ENCODE measurements around the gene SMG5.

The SMG5 gene

DNA sequence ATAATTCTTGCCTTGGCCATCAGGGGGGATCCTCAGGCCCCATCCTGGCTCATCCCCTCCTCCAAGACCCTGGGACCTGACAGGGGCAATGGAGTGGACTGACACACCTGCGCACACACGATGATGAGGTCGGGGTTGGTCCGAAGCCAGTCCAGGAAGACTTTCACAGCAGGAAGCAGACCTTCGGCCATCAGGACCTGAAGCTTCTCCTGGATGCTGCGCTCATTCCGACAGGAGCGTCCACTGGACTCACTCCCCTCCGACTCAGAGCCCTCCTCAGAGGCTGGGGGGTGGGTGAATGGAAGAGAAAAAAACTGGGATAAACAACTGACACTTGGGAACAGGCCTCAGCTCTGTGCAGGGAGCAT, 19.4 kb downstream of the SMG5 start:
- no peak for TF ChIP-seq GATA2 (IDR thresholded peaks at IDR 0.05; ENCODE audit: low read depth, low read length)
- TF ChIP-seq GATA3 (IDR thresholded peaks at IDR 0.05; ENCODE audit: low read depth, low read length): no peak

DNA sequence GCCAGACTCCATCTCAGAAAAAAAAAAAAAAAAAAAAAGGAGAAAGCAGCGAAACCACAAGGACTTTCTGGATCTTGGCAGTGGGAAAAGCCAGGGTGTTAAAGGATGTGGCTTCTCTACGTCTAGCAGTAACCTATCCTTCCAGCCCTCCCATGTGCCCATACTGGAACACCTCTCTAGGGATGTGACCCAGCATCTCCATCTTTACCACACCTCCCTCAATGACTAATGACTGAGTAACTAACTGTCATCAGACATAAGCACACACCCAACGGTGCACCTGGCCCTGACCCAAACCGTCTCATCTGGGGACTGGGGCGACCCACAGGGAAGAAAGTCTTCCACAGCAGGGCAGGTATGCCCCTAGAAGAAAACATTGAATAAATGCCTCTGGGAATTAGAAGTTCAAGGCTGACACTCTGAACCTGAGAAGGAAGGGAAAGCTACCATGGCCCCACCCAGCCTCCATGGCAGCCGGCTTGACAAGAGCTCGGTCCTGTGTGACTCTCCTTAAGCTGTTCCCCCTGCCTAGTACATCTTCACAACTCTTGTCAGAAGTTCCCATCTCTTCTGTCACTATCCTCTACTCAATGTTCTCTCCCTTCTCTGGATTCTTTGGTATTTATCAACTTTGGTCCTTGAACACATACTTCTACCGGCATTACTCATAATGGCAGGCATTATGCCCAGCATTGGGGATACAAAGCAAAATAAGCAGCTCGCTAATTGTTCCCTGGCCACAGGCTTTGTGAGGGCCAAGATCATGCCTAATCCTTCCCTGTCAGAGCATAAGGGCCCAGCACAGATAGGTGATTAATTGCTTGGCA, 20.0 kb downstream of the SMG5 start:
- TF ChIP-seq GATA2 (IDR thresholded peaks at IDR 0.05; ENCODE audit: low read depth, low read length) (no peak), GATA3 (IDR thresholded peaks at IDR 0.05; ENCODE audit: low read depth, low read length) (no peak)

DNA sequence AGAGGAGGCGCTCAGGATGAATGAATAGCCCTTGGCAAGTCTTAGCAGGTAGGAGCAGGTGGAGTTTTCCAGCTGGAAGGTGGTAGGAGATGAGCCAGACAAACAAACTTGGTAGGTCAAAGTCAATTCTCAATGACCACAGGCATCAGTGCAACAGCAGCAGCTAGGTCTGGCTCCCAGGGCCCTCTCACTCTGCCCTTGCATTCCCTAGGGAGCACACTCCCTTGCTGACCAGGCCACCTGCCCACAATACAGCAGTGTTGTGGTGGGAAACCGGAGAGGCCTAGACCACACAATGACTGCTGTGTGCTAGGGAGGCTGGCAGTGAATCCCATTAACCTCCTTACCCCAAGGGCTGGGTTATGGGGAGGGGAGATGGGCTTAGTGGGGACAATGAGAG, 21.7 kb downstream of the SMG5 start:
- TF ChIP-seq GATA3 (IDR thresholded peaks at IDR 0.05; ENCODE audit: low read depth, low read length) (no peak), GATA2 (IDR thresholded peaks at IDR 0.05; ENCODE audit: low read depth, low read length) (no peak)

DNA sequence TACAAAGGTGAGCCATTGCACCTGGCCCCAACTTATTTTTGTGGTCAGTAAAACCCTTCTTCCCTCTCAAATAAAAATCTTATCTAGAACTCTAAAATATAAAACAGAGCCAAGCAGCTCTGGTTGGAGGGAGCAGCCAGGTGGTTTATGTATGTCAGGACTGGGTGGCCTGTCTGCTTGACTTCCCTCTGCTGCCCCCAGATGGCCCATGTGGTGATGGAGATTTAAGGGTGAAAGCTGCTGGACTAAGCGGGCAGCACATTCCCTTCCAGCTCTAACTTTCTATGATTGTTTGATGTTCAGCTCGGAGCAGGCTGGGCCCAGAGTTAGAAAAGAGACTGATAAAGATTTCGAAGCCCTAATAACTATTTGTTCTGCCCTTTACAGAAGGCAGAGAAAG, 22.8 kb downstream of the SMG5 start:
- TF ChIP-seq GATA3 (IDR thresholded peaks at IDR 0.05; ENCODE audit: low read depth, low read length) (no peak), GATA2 (IDR thresholded peaks at IDR 0.05; ENCODE audit: low read depth, low read length) (no peak)

DNA sequence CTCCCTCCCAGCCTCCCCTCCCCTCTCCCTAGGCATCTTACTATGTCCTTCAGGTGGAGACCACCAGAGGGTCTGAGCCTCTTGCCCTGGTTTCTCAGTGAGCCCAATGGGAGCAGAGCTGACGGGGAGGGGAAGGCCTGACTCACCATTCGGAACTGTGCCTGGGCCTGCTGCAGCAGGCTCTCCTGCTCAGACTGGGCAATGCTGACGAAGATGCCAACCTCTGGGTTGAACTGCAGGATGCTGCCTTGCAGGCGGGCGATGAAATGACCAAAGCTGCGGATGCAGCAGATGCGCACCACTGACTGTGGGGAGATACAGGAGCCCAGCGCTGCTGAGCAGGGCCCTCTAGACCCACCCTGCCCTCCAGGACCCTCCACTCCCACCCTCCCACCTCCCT, 23.8 kb downstream of the SMG5 start:
- TF ChIP-seq GATA3 (IDR thresholded peaks at IDR 0.05; ENCODE audit: low read depth, low read length): no peak
- TF ChIP-seq GATA2 (IDR thresholded peaks at IDR 0.05; ENCODE audit: low read depth, low read length): no peak

DNA sequence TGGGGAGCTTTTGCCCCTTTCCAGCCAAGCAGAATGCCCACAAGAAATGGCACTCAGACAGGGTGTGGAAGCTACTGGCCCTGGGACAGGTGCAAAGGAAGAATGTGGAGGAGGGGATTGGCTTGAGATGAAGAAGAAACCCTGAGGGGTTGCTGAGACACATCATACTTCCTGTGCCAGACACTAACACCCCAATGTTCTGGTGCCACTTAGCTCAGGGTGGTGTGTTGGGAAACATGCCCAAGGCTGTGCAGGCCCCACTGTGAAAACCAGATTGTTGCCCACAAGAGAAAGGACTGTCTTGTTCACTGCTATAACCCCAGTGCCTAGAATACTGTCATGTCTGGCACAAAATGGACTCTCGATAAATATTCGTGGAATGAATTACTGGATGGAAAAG, 24.9 kb downstream of the SMG5 start:
- no peak for TF ChIP-seq GATA3 (IDR thresholded peaks at IDR 0.05; ENCODE audit: low read depth, low read length)

DNA sequence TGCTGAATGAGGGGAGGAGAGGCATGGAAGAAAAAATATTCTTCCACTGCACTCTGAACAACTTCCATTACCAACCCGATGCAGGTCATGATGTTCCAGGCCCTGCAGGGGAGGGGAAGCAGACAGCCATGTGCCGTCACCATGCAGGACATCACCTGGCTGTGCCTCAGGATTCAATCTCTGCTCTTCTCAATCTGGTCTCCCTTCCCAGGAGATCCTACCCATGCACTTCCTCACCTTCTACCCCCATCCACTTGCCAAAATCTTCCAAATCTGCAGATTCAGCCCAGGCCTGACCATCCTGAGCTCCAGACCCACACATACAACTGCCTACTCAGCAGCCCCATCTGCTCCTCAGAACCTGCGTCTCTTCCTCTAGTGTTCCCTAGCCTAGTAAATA, 29.0 kb downstream of the SMG5 start:
- no peak for TF ChIP-seq GATA2 (IDR thresholded peaks at IDR 0.05; ENCODE audit: low read depth, low read length)
- no peak for TF ChIP-seq GATA3 (IDR thresholded peaks at IDR 0.05; ENCODE audit: low read depth, low read length)

DNA sequence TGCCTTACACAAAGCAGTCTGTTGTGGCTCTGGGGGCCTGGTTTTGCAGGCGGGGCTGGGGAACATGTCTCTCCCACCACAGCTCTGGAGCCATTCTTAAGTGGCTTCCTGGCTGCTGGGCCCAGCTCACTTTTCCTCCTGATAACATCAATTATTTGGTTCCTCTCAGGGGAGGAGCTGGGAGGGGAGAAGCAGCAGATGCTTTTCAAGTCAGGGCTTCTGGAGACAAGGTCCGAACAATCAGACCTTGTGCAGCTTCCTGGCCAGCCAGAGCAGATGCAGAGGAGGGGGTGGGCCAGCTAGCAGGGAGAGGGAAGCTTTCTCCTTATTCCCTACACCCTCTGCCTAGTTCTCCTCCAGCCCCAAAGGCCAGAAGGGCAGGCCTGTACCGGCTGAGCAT, 31.1 kb downstream of the SMG5 start:
- peak; percentile 94 for TF ChIP-seq GATA2 (IDR thresholded peaks at IDR 0.05; ENCODE audit: low read depth, low read length)
- TF ChIP-seq GATA3 (IDR thresholded peaks at IDR 0.05; ENCODE audit: low read depth, low read length): no peak

DNA sequence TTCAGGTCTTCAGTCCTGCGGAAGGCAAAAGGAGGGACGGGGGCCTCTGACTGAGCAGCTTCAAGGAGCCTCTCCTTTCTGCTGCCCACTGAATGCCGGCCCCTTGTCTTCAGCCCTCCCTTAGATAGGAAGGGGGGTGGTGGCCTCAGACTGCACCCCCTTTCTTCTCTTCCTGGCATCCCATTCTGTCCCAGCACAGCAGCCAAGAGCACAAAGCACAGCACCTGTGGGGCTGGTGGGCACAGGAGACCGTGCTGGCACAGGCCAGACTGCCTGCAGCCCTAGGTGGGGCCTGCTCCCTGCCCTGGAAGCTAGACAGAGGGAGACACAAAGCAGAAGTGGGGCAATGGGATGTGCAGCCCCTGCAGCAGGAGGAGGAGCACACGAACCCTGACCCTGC, 33.0 kb downstream of the SMG5 start:
- TF ChIP-seq GATA2 (IDR thresholded peaks at IDR 0.05; ENCODE audit: low read depth, low read length) (no peak), GATA3 (IDR thresholded peaks at IDR 0.05; ENCODE audit: low read depth, low read length) (no peak)

DNA sequence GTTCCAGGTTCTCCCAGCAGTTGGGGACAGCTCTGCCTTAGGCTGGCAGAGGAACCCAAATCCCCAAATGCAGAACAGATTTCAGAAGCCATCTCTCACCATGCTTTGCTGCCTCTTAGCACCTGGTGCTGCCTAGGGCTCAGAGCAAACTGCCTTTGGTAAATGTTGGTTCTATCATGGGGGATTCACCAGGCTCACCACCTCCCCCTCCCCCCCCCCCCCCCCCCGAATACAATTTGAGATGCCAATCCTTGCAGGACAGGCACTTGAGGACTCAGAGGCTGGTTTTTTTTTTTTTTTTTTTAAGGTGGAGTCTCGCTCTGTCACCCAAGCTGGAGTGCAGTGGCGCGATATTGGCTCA, 34.3 kb downstream of the SMG5 start:
- no peak for TF ChIP-seq GATA2 (IDR thresholded peaks at IDR 0.05; ENCODE audit: low read depth, low read length)

DNA sequence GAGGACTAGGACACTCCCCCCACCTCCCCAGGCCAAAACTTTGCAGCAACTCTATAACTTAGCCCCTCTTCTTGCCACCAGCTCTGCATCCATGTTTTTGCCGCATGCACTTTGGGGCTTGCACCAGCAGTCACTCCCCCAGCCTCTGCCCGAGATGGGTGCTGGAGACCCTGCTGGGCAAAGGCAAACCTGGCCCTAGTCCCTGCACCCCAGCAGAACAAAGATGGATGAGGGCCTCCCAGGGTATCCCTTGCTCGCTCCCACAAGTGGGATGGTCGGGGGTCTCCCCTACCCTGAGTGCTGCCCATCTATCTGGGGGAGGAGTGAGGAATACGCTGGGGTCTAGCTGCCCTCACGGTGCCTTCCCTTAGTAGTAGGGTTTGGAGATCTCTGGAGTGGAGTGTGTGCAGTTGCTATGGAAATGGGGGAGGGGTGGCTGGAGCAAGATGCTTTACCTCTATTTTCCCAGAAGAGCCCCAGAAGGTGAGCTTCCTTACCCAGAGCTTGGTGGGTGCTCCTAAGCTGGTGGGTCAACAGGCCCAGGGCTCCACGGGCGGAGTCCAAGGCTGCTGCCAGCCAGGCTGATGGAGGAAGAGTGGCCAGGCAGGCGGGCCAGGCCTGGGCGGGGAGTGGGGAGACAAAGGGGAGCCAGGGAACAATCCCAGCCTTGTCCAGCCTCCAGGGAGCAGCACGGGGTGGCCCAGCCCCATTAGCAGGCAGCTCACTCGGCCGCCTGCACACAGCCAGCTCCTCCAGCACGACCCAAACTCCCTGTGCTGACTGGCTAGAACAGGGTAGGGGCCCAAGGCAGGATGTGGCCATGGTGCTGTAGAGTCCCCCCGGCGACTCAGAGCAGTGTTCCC, 34.9 kb downstream of the SMG5 start, which contains the start of gene PAQR6:
TSS of gene PAQR6 (minus strand) at position 597 of the 863 bp plus-strand sequence. CDS start 1,325 bp downstream, outside the sequence.
- TF ChIP-seq GATA3 (IDR thresholded peaks at IDR 0.05; ENCODE audit: low read depth, low read length) (no peak), GATA2 (IDR thresholded peaks at IDR 0.05; ENCODE audit: low read depth, low read length) (no peak)

DNA sequence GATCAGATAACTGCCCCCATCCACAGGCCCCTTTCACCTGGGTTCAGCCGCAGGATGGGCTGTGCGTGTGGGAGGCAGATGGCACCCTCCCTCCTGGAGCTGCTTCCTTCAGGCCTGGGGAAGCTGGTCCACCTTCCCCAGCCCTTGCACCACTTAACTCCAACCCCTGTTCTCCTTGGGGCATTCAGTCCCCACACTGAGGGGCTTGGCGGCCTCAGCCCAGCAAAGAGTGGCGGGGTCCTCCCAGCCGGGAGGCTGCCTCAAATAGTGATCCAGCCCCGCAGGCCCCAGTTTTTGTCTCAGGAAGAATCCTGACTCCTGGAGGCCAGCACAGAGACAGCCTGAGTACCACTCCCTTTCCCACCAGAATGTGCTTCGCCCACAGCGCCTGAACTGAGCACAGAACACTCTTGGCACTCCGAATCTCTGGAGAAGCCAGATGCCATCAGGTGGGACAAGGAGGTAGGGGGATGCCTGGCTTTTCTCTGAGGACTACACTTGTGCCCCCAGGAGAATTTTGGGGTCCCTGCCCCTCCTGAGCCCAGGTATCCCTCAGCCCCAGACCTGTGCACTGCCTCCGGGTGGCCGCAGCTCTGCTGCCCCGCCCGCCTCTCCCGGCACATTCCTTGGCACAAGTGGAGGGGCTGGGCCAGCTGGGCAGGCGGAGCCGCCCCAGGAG, 35.7 kb downstream of the SMG5 start:
- TF ChIP-seq GATA3 (IDR thresholded peaks at IDR 0.05; ENCODE audit: low read depth, low read length) (no peak), GATA2 (IDR thresholded peaks at IDR 0.05; ENCODE audit: low read depth, low read length) (no peak)

DNA sequence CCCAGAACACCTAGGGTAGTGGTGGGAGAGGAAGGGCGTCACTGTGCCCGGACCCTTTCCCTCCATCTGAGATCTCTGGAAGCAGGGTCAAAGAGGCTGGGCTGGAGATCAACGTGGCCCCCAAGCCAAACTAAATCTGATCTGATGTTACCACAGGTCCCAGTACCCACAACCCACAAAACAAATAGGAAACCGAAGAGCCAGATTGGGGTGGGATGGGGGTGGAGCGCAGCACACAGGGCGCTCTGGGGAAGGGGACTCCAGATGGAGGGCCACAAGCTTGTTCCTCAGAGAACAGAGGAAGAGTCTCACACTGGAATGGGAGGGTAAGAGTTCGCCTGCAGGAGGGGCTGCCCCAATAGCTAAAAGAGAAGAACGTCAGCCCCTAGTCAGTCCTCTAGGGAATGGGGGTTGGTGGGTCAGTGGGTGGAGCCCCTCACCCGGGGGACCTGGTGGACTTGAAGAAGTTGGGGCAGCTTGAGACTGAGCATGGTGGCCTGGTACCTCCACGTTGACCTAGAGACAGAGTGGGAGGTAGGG, 36.3 kb downstream of the SMG5 start:
- TF ChIP-seq GATA2 (IDR thresholded peaks at IDR 0.05; ENCODE audit: low read depth, low read length): no peak

DNA sequence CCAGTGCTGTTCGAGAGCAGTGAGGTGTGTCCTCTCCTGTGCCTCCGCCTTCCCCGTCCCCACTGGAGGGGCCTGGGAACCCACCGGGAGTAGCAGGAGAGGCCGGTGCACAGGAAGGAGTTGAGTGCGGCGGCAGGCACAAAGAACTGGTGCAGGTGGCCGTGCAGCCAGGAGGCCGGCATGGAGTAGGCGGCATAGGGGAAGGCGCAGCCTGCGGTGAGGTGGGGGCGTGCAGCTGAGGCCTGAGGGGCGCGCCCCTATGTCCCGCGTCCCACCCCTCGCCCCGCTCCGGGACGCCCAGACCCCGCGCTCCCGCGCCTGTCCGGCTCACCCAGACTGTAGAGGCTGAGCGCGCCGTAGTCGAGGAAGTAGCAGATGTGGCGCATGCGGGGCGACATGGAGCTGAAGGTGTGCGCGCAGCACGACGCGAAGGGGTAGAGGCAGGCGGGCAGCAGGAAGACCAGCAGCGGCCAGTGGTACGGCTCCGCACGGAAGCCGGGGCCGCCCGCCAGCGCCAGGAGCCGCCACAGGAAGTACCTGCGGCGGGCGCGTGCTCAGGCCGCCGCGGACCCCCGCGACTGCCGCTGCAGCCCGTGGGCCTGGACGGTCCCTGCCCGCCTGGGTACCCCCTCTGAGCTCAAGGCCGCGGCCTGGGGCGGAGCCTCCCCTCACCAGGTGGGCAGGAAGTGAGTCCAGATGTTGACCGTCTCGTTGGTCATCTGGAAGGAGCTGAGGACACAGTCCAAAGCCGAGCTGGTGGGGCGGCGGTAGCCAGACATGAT, 37.0 kb downstream of the SMG5 start:
- no peak for TF ChIP-seq GATA2 (IDR thresholded peaks at IDR 0.05; ENCODE audit: low read depth, low read length)
- no peak for TF ChIP-seq GATA3 (IDR thresholded peaks at IDR 0.05; ENCODE audit: low read depth, low read length)
